Measurements from ENCODE around the gene NFATC2IP. TPM values are rescaled to one million over a fixed set of nuclear protein-coding genes. Genes with fewer than 3 reads are reported as not detected.

The NFATC2IP gene
- total RNA-seq, 1 donor = 31.5 TPM

- Histone ChIP-seq H3K9me3 (ENCODE audit: low read depth, low read length) (no peaks in the 10 kb centered on the region), H3K4me3 (ENCODE audit: low read length) (no peak overlapping the region), H3K4me1 (ENCODE audit: insufficient read depth, low read length) (peaks cover 54% of the 10 kb centered on the region), H3K27me3 (ENCODE audit: insufficient read depth, low read length) (no peaks in the 10 kb centered on the region)
Measured at GRCh38 chr16:29014561-29015069, 63.9 kb downstream of the NFATC2IP start.

Other genes starting within 250 kb of the NFATC2IP start
- gene EIF3C, start 239.5 kb upstream of the NFATC2IP start, total RNA-seq = 50.6 TPM
- gene NPIPB9, start 199.2 kb upstream of the NFATC2IP start, total RNA-seq = 15.5 TPM
- gene ATXN2L, start 127.9 kb upstream of the NFATC2IP start, total RNA-seq = 85.7 TPM
- 62.5 TPM for gene TUFM, start 104.6 kb upstream of the NFATC2IP start, total RNA-seq
- gene SH2B1, start 87.1 kb upstream of the NFATC2IP start, total RNA-seq = 12.1 TPM
- 0.52 TPM for gene ATP2A1, start 72.4 kb upstream of the NFATC2IP start, total RNA-seq
- 16.3 TPM for gene RABEP2, start 25.7 kb upstream of the NFATC2IP start, total RNA-seq
- 6.6 TPM for gene CD19, start 19.0 kb upstream of the NFATC2IP start, total RNA-seq
- gene SPNS1, start 23.8 kb downstream of the NFATC2IP start, total RNA-seq = 18.7 TPM
- 34.0 TPM for gene LAT, start 34.1 kb downstream of the NFATC2IP start, total RNA-seq

Measured in mononuclear cell (primary cell).